ENCODE measurements around the gene TM7SF3. TPM values are rescaled to one million over a fixed set of nuclear protein-coding genes. Genes with fewer than 3 reads are reported as not detected.
"Not testable (repeated sequence)": the region's sequence is repeated elsewhere in the genome, so short reads cannot be mapped to it uniquely, and the experiment has no call there.

The TM7SF3 gene
- total RNA-seq, 1 donor, result 19.1 TPM

GRCh38 chr12:27026257-27026656 lies 12.1 kb upstream of the TM7SF3 start:
- no peaks in the 10 kb centered on the region for H3K9me3 ChIP-seq (ENCODE audit: low read depth, low read length)

GRCh38 chr12:27025116-27025515 lies 10.9 kb upstream of the TM7SF3 start:
- no peaks in the 10 kb centered on the region for H3K9me3 ChIP-seq (ENCODE audit: low read depth, low read length)
- H3K27me3 ChIP-seq (ENCODE audit: insufficient read depth, low read length), result no peaks in the 10 kb centered on the region
- H3K4me1 ChIP-seq (ENCODE audit: insufficient read depth, low read length), result peaks cover 22% of the 10 kb centered on the region
- no peak overlapping the region for H3K4me3 ChIP-seq (ENCODE audit: low read length)

More at GRCh38 chr12:27026257-27026656, 12.1 kb upstream of the TM7SF3 start:
- Histone ChIP-seq H3K4me3 (ENCODE audit: low read length) (no peak overlapping the region), H3K27me3 (ENCODE audit: insufficient read depth, low read length) (no peaks in the 10 kb centered on the region), H3K4me1 (ENCODE audit: insufficient read depth, low read length) (peaks cover 22% of the 10 kb centered on the region)

- peaks cover 22% of the 10 kb centered on the region for H3K4me1 ChIP-seq (ENCODE audit: insufficient read depth, low read length)
- H3K27me3 ChIP-seq (ENCODE audit: insufficient read depth, low read length), result no peaks in the 10 kb centered on the region
- H3K9me3 ChIP-seq (ENCODE audit: low read depth, low read length), result no peaks in the 10 kb centered on the region
- H3K4me3 ChIP-seq (ENCODE audit: low read length), result no peak overlapping the region
Measured at GRCh38 chr12:27024291-27024690, 10.1 kb upstream of the TM7SF3 start.

- Histone ChIP-seq H3K4me1 (ENCODE audit: insufficient read depth, low read length) (peaks cover 30% of the 10 kb centered on the region), H3K9me3 (ENCODE audit: low read depth, low read length) (no peaks in the 10 kb centered on the region), H3K4me3 (ENCODE audit: low read length) (no peak overlapping the region), H3K27me3 (ENCODE audit: insufficient read depth, low read length) (no peaks in the 10 kb centered on the region)
Measured at GRCh38 chr12:27020761-27021160, 6.6 kb upstream of the TM7SF3 start.

GRCh38 chr12:27018037-27018436 lies 3.9 kb upstream of the TM7SF3 start:
- H3K4me1 ChIP-seq (ENCODE audit: insufficient read depth, low read length), result peaks cover 38% of the 10 kb centered on the region
- no peaks in the 10 kb centered on the region for H3K27me3 ChIP-seq (ENCODE audit: insufficient read depth, low read length)
- H3K4me3 ChIP-seq (ENCODE audit: low read length), result no peak overlapping the region
- H3K9me3 ChIP-seq (ENCODE audit: low read depth, low read length), result no peaks in the 10 kb centered on the region

GRCh38 chr12:27017163-27017823 lies 3.1 kb upstream of the TM7SF3 start:
- not testable (repeated sequence) for H3K27me3 ChIP-seq (ENCODE audit: insufficient read depth, low read length); H3K9me3 ChIP-seq (ENCODE audit: low read depth, low read length); H3K4me3 ChIP-seq (ENCODE audit: low read length)
- peaks cover 43% of the 10 kb centered on the region for H3K4me1 ChIP-seq (ENCODE audit: insufficient read depth, low read length)

- H3K9me3 ChIP-seq (ENCODE audit: low read depth, low read length), result no peaks in the 10 kb centered on the region
- H3K4me3 ChIP-seq (ENCODE audit: low read length), result no peak overlapping the region
- H3K4me1 ChIP-seq (ENCODE audit: insufficient read depth, low read length), result peaks cover 49% of the 10 kb centered on the region
- H3K27me3 ChIP-seq (ENCODE audit: insufficient read depth, low read length), result no peaks in the 10 kb centered on the region
Measured at GRCh38 chr12:27015730-27016076, 1.5 kb upstream of the TM7SF3 start.

- Histone ChIP-seq H3K27me3 (ENCODE audit: insufficient read depth, low read length) (no peaks in the 10 kb centered on the region), H3K9me3 (ENCODE audit: low read depth, low read length) (no peaks in the 10 kb centered on the region), H3K4me3 (ENCODE audit: low read length) (peak overlapping the region; percentile 64), H3K4me1 (ENCODE audit: insufficient read depth, low read length) (peaks cover 49% of the 10 kb centered on the region)
Measured at GRCh38 chr12:27014859-27015729, 910 bp upstream of the TM7SF3 start.

GRCh38 chr12:27013611-27014084 lies 536 bp downstream of the TM7SF3 start:
- H3K4me3 ChIP-seq (ENCODE audit: low read length), result peak overlapping the region; percentile 64
- H3K4me1 ChIP-seq (ENCODE audit: insufficient read depth, low read length), result peaks cover 50% of the 10 kb centered on the region
- no peaks in the 10 kb centered on the region for H3K27me3 ChIP-seq (ENCODE audit: insufficient read depth, low read length)
- H3K9me3 ChIP-seq (ENCODE audit: low read depth, low read length), result no peaks in the 10 kb centered on the region

GRCh38 chr12:27012982-27013255 lies 1.3 kb downstream of the TM7SF3 start:
- Histone ChIP-seq H3K27me3 (ENCODE audit: insufficient read depth, low read length) (no peaks in the 10 kb centered on the region), H3K9me3 (ENCODE audit: low read depth, low read length) (no peaks in the 10 kb centered on the region), H3K4me1 (ENCODE audit: insufficient read depth, low read length) (peaks cover 49% of the 10 kb centered on the region), H3K4me3 (ENCODE audit: low read length) (no peak overlapping the region)

- no peaks in the 10 kb centered on the region for H3K9me3 ChIP-seq (ENCODE audit: low read depth, low read length)
- H3K4me1 ChIP-seq (ENCODE audit: insufficient read depth, low read length), result peaks cover 52% of the 10 kb centered on the region
- no peak overlapping the region for H3K4me3 ChIP-seq (ENCODE audit: low read length)
- no peaks in the 10 kb centered on the region for H3K27me3 ChIP-seq (ENCODE audit: insufficient read depth, low read length)
Measured at GRCh38 chr12:27012239-27012981, 1.8 kb downstream of the TM7SF3 start.

- no peaks in the 10 kb centered on the region for H3K27me3 ChIP-seq (ENCODE audit: insufficient read depth, low read length)
- H3K4me1 ChIP-seq (ENCODE audit: insufficient read depth, low read length), result peaks cover 43% of the 10 kb centered on the region
- H3K4me3 ChIP-seq (ENCODE audit: low read length), result no peak overlapping the region
Measured at GRCh38 chr12:27009881-27010301, 4.3 kb downstream of the TM7SF3 start.

GRCh38 chr12:27008081-27008480 lies 6.1 kb downstream of the TM7SF3 start:
- Histone ChIP-seq H3K27me3 (ENCODE audit: insufficient read depth, low read length) (no peaks in the 10 kb centered on the region), H3K4me3 (ENCODE audit: low read length) (no peak overlapping the region), H3K4me1 (ENCODE audit: insufficient read depth, low read length) (peaks cover 31% of the 10 kb centered on the region), H3K9me3 (ENCODE audit: low read depth, low read length) (no peaks in the 10 kb centered on the region)

More at GRCh38 chr12:27009881-27010301, 4.3 kb downstream of the TM7SF3 start:
- no peaks in the 10 kb centered on the region for H3K9me3 ChIP-seq (ENCODE audit: low read depth, low read length)

GRCh38 chr12:27006797-27007467 lies 7.3 kb downstream of the TM7SF3 start:
- Histone ChIP-seq H3K27me3 (ENCODE audit: insufficient read depth, low read length) (no peaks in the 10 kb centered on the region), H3K4me1 (ENCODE audit: insufficient read depth, low read length) (peaks cover 23% of the 10 kb centered on the region), H3K4me3 (ENCODE audit: low read length) (no peak overlapping the region), H3K9me3 (ENCODE audit: low read depth, low read length) (no peaks in the 10 kb centered on the region)

GRCh38 chr12:27005495-27005894 lies 8.7 kb downstream of the TM7SF3 start:
- no peaks in the 10 kb centered on the region for H3K27me3 ChIP-seq (ENCODE audit: insufficient read depth, low read length)
- H3K4me3 ChIP-seq (ENCODE audit: low read length), result no peak overlapping the region
- no peaks in the 10 kb centered on the region for H3K9me3 ChIP-seq (ENCODE audit: low read depth, low read length)
- H3K4me1 ChIP-seq (ENCODE audit: insufficient read depth, low read length), result peaks cover 30% of the 10 kb centered on the region
